Measurements from ENCODE around the gene GLYR1.

The GLYR1 gene

DNA sequence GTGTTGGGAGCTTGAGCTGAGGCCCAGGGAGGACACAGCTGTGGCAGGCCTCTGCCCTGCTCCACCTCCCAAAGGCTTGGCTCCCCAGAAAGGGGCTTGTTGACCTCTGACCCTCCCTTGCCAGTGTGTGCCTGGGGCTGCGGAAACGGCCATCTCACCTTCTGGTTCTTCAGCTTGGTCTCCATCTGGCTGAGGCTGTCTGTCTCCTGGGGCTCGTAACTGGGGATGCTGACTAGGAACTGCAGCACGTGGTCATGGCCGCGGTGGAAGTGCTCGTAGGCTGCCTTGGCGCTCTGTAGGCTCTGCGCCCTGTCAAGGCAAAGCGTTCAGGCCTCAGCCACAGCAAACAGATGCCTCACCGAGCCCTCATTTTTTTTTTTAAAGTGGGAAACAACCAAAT is 42.9 kb upstream of the GLYR1 start:
- WGBS, 2 experiments: 87 to 91% methylated on average over 11 of the region's 11 CpGs
- Histone ChIP-seq H3K36me3 (ENCODE audit: control insufficient read depth, insufficient read depth, low read length) (peaks cover 6% of the 10 kb centered on the region), H3K4me3 (ENCODE audit: insufficient read depth, low read depth, low read length) (no peak overlapping the region), H3K27me3 (ENCODE audit: control insufficient read depth, insufficient read depth, low read length, poor library complexity, severe bottlenecking) (no peaks in the 10 kb centered on the region), H3K4me1 (ENCODE audit: control insufficient read depth, insufficient read depth, low read length) (no peaks in the 10 kb centered on the region), H3K27ac (ENCODE audit: insufficient read depth, low read depth, low read length, poor library complexity, severe bottlenecking) (no peak overlapping the region), H3K9me3 (ENCODE audit: control insufficient read depth, low read length) (no peaks in the 10 kb centered on the region)

DNA sequence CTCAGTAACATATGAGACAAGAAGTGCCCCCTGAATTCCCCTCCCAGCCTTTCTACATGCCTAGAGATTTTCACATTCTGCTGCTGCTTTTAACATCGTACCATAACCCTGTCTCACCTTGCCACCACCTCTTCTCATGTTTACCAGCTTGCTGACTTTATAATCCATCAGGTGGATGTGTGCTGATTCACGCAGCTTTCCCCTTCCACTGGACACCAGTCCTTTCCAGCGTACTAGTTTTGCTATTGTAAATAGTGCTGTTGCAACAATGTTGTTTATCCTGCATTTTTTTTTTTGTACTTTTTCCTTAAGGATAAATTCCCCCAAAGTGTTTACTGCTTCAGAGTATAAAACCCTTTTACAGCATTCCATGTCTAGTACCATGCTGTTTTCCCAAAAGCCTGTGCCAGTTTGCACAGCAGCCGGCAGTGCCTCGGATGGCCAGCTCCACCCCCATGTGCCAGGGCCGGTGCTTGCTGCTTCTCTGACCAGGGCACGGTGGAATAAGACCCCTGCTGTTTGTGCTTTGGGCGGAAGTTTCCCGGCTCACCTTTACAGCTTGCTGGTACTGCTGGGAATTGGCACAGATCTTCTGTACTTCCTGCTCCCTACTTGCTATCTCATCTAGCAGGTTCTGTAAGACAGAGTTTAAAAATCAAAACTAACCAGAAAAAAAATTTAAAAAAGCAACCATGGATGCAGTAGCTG is 41.5 kb upstream of the GLYR1 start:
- H3K9me3 ChIP-seq (ENCODE audit: control insufficient read depth, low read length): no peaks in the 10 kb centered on the region
- WGBS, 2 experiments: 90 to 91% methylated on average over 8 to 9 of the region's 9 CpGs
- H3K4me1 ChIP-seq (ENCODE audit: control insufficient read depth, insufficient read depth, low read length): no peaks in the 10 kb centered on the region
- no peak overlapping the region for H3K4me3 ChIP-seq (ENCODE audit: insufficient read depth, low read depth, low read length)
- no peaks in the 10 kb centered on the region for H3K27me3 ChIP-seq (ENCODE audit: control insufficient read depth, insufficient read depth, low read length, poor library complexity, severe bottlenecking)
- peaks cover 13% of the 10 kb centered on the region for H3K36me3 ChIP-seq (ENCODE audit: control insufficient read depth, insufficient read depth, low read length)
- H3K27ac ChIP-seq (ENCODE audit: insufficient read depth, low read depth, low read length, poor library complexity, severe bottlenecking): no peak overlapping the region

DNA sequence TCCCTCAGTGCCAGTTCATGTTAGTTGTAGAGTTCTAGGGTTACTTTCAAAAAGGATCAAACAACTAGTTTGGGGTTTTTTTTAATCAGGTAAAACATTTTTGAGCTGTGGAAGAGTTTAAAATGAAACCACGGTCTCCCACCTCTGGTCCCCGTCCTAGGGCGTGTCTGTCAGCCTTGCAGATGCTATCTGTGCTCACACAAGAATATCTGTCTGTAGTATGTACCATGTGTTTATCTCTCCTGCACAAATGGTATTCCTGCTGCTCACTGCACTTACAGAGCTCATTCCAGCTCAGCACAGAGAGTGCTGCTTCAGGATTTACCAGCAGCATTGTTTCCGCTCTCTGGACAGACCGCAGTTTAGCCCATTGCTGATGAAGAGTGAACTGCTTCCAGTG is 39.1 kb upstream of the GLYR1 start:
- H3K27ac ChIP-seq (ENCODE audit: insufficient read depth, low read depth, low read length, poor library complexity, severe bottlenecking): no peak overlapping the region
- H3K27me3 ChIP-seq (ENCODE audit: control insufficient read depth, insufficient read depth, low read length, poor library complexity, severe bottlenecking): no peaks in the 10 kb centered on the region
- no peaks in the 10 kb centered on the region for H3K4me1 ChIP-seq (ENCODE audit: control insufficient read depth, insufficient read depth, low read length)
- no peaks in the 10 kb centered on the region for H3K9me3 ChIP-seq (ENCODE audit: control insufficient read depth, low read length)
- no peak overlapping the region for H3K4me3 ChIP-seq (ENCODE audit: insufficient read depth, low read depth, low read length)
- H3K36me3 ChIP-seq (ENCODE audit: control insufficient read depth, insufficient read depth, low read length): peaks cover 22% of the 10 kb centered on the region
- WGBS, 2 experiments: 93 to 96% methylated on average over 5 of the region's 5 CpGs

DNA sequence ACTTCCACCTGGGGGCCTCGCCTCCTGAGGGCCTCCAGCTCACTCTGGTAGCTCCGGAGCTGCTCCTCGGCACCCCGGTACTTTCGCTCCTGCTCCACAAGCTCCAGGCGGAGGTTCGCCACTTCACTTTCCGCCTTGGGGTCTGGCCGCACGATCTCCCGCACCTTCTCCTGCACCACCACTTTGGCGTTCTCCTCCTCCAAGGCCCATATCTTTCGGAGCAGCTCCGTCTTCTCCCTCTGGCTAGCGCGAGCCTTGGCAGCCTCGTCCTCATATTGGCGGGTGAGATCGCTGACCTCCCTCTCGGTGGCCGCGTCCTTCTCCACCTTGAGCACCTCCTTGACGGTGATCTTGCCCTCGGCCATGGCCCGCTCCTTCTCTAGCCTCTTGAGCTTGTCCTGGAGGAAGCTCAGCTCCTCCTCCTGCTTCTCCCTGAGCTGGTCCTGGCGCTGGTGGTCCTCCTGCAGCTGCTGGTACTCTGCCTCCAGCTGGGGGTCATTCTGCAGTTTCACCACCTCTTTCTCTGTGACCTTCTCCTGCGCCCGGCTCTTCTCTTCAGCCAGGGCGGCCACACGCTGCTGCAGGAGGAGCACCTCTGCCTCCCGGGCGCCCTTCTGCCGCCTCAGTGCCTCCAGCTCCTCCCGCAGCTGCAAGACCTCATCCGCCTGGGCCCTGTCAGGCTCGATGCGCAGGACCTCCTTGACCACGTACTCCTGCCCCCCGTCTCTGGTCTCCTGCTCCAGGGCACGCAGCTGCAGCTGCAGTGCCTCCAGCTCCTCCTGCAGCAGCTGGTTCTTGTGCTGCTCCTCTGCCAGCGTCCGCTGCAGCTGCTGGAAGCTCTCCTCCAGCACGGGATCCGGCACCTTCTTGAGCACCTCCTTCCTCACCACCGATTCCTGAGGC is 38.1 kb upstream of the GLYR1 start:
- Histone ChIP-seq H3K9me3 (ENCODE audit: control insufficient read depth, low read length) (no peaks in the 10 kb centered on the region), H3K27ac (ENCODE audit: insufficient read depth, low read depth, low read length, poor library complexity, severe bottlenecking) (no peak overlapping the region), H3K27me3 (ENCODE audit: control insufficient read depth, insufficient read depth, low read length, poor library complexity, severe bottlenecking) (no peaks in the 10 kb centered on the region), H3K36me3 (ENCODE audit: control insufficient read depth, insufficient read depth, low read length) (peaks cover 29% of the 10 kb centered on the region), H3K4me1 (ENCODE audit: control insufficient read depth, insufficient read depth, low read length) (no peaks in the 10 kb centered on the region), H3K4me3 (ENCODE audit: insufficient read depth, low read depth, low read length) (no peak overlapping the region)
- 95% methylated on average over 45 of the region's 45 CpGs for WGBS, 2 experiments

DNA sequence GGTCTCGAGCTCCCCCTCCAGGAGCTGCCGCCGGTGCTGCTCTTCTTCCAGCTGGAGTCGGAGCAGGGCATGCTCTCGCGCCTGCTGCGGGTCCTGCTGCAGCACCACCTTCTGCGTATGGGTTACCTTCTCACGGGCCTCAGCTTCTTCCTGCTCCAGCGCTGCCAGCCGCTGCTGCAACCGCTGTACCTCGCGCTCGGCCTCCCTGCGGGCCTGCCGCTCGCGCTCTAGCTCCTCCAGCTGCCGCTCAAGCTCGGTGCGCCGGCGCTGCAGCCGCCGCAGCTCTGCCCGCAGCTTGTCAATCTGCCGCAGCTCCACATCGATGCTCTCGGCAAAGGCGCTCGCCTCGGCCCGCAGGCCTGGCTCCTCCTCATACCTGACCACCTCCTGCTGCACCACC is 37.1 kb upstream of the GLYR1 start:
- Histone ChIP-seq H3K27me3 (ENCODE audit: control insufficient read depth, insufficient read depth, low read length, poor library complexity, severe bottlenecking) (no peaks in the 10 kb centered on the region), H3K27ac (ENCODE audit: insufficient read depth, low read depth, low read length, poor library complexity, severe bottlenecking) (no peak overlapping the region), H3K9me3 (ENCODE audit: control insufficient read depth, low read length) (no peaks in the 10 kb centered on the region), H3K4me1 (ENCODE audit: control insufficient read depth, insufficient read depth, low read length) (no peaks in the 10 kb centered on the region), H3K36me3 (ENCODE audit: control insufficient read depth, insufficient read depth, low read length) (peaks cover 35% of the 10 kb centered on the region), H3K4me3 (ENCODE audit: insufficient read depth, low read depth, low read length) (no peak overlapping the region)
- 94% methylated on average over 34 of the region's 34 CpGs for WGBS, 2 experiments

DNA sequence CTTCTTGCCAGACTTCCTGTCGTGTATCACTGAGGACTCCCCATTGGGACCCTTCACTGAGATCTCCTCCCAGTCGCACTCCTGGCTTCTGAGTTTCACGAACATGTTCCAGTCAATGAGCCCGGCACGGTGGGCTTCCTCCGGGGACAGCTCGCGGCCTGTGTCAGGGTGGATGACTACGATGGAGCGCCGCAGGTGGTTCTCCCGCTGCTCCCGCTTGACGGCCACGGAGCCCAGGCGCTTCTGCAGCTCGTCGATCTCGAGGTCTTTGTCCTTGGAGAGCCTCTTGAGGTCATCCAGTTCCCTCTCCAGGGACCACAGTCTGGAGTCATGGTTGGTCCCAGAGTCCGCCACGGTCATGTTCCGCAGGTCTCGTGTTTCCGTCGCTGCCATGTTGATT is 36.4 kb upstream of the GLYR1 start:
- Histone ChIP-seq H3K4me1 (ENCODE audit: control insufficient read depth, insufficient read depth, low read length) (no peaks in the 10 kb centered on the region), H3K4me3 (ENCODE audit: insufficient read depth, low read depth, low read length) (no peak overlapping the region), H3K9me3 (ENCODE audit: control insufficient read depth, low read length) (no peaks in the 10 kb centered on the region), H3K36me3 (ENCODE audit: control insufficient read depth, insufficient read depth, low read length) (peaks cover 38% of the 10 kb centered on the region), H3K27me3 (ENCODE audit: control insufficient read depth, insufficient read depth, low read length, poor library complexity, severe bottlenecking) (no peaks in the 10 kb centered on the region), H3K27ac (ENCODE audit: insufficient read depth, low read depth, low read length, poor library complexity, severe bottlenecking) (no peak overlapping the region)
- 96 to 97% methylated on average over 25 of the region's 25 CpGs for WGBS, 2 experiments

DNA sequence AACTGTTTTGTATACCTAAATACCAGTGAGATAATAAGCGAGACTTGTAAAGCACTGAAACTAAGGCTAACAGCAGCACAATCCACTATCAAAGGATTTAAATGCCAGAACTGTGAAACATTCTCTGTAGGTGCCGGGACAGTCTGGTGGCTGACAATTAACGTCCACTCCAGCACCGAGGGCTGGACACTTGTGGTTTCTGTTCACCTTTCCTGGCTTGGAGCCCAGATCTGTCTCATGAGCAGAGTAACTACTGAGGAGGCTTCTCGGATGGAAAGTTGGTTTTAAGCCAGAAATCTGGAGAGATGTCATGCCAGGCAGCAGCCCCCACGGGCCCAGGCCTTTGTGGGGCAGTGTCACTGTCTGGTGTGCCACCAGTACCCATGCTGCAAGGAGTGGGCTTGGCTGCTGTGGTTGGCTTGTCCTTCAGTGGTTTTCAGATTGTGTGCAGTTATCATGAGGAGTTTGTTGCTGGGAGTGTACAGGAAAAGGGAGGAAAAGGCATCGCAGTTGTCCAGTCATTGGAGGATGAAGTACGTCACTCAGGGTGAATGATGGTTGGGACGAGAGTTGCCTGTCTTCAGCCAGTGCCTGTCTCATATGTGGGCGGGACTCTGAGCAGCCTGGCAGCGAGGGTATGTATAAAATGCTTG is 35.7 kb upstream of the GLYR1 start:
- Histone ChIP-seq H3K36me3 (ENCODE audit: control insufficient read depth, insufficient read depth, low read length) (peaks cover 45% of the 10 kb centered on the region), H3K4me3 (ENCODE audit: insufficient read depth, low read depth, low read length) (no peak overlapping the region), H3K27me3 (ENCODE audit: control insufficient read depth, insufficient read depth, low read length, poor library complexity, severe bottlenecking) (no peaks in the 10 kb centered on the region), H3K9me3 (ENCODE audit: control insufficient read depth, low read length) (no peaks in the 10 kb centered on the region), H3K4me1 (ENCODE audit: control insufficient read depth, insufficient read depth, low read length) (no peaks in the 10 kb centered on the region), H3K27ac (ENCODE audit: insufficient read depth, low read depth, low read length, poor library complexity, severe bottlenecking) (no peak overlapping the region)
- 95 to 96% methylated on average over 11 of the region's 11 CpGs for WGBS, 2 experiments

DNA sequence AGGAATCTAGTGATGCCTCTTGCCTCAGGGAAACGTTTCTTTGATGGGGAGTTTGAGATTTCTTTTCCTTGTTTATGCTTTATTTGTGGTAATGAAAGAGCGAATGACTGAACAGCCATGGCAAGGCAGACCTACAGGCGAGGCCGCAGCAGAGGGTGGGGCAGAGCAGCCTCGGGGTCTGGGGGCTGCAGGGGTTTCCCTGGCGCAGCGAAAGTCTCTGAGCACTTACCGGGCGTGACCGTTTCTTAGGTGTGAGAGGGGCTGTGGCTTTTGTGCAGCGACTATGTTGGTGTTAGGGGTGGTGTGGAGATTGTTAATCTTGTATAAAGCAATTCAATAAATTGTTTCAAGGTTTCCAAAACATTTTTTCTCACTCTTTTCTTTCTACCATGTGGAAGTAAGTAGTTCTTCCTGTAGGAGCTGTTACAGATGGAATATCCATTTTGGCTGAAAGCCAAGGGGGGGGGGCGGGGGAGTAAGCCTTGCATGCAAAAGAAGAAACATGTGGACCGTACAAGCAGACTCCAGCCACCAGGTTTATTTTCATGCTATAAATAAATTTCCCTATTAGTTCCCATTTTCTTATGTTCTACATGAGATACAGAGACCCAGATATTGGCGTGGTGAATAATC is 35.0 kb upstream of the GLYR1 start:
- Histone ChIP-seq H3K9me3 (ENCODE audit: control insufficient read depth, low read length) (no peaks in the 10 kb centered on the region), H3K27ac (ENCODE audit: insufficient read depth, low read depth, low read length, poor library complexity, severe bottlenecking) (no peak overlapping the region), H3K4me1 (ENCODE audit: control insufficient read depth, insufficient read depth, low read length) (no peaks in the 10 kb centered on the region), H3K36me3 (ENCODE audit: control insufficient read depth, insufficient read depth, low read length) (peaks cover 49% of the 10 kb centered on the region), H3K27me3 (ENCODE audit: control insufficient read depth, insufficient read depth, low read length, poor library complexity, severe bottlenecking) (no peaks in the 10 kb centered on the region), H3K4me3 (ENCODE audit: insufficient read depth, low read depth, low read length) (no peak overlapping the region)
- WGBS, 2 experiments: 94 to 96% methylated on average over 13 to 14 of the region's 14 CpGs

DNA sequence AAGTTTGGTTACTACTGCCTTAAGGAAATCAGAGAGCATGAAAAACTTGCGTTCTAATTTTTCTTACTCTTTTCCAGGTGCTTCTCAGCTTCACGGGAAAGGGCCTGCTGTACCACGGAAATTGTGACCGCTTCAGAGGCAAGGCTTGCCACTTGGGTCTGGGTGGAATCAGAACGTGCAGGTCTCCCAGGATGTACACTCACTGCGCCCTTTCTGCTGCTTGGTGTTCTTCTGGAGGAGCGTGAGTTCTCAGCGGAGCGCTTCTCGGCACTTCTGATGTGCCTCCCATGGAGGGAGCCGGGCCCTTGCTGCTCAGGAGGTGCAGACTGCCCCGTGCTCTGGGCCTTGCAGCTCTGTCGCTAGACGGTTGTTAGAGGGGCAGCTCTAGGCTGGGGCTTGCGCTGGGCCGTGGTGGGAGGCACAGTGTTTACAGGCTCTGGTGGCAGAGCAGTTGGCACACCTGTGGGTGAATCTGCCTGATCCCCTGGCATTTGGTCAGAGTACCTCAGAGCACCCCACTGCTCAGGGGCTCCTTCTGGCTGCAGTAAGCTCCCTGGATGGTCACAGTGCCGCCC is 33.0 kb upstream of the GLYR1 start:
- 91 to 92% methylated on average over 17 of the region's 17 CpGs for WGBS, 2 experiments
- H3K4me1 ChIP-seq (ENCODE audit: control insufficient read depth, insufficient read depth, low read length): no peaks in the 10 kb centered on the region
- H3K9me3 ChIP-seq (ENCODE audit: control insufficient read depth, low read length): no peaks in the 10 kb centered on the region
- H3K4me3 ChIP-seq (ENCODE audit: insufficient read depth, low read depth, low read length): no peak overlapping the region
- H3K27me3 ChIP-seq (ENCODE audit: control insufficient read depth, insufficient read depth, low read length, poor library complexity, severe bottlenecking): no peaks in the 10 kb centered on the region
- H3K27ac ChIP-seq (ENCODE audit: insufficient read depth, low read depth, low read length, poor library complexity, severe bottlenecking): no peak overlapping the region
- peaks cover 53% of the 10 kb centered on the region for H3K36me3 ChIP-seq (ENCODE audit: control insufficient read depth, insufficient read depth, low read length)

Measured in ectodermal cell (in vitro differentiated cells).